ENCODE results near the gene ADAMTS7.

GRCh38 chr15:78850352-78850751, 39.1 kb upstream of the ADAMTS7 start:
- TF ChIP-seq CTCF (IDR thresholded peaks at IDR 0.05) (no peak), ZFX (IDR thresholded peaks at IDR 0.05; ENCODE audit: borderline replicate concordance) (no peak)

All from 22Rv1 (cell line).